NCI-H2107 treated with DMSO at 0.1 percent for 48 hours (cell line): ENCODE data around the gene SARDH.

Experiments used
- DNase-seq: peaks from one replicate; lab custom pipeline; 2025; ENCODE audit not compliant: unreplicated experiment; lab: John Stamatoyannopoulos, UW

The SARDH gene

DNA sequence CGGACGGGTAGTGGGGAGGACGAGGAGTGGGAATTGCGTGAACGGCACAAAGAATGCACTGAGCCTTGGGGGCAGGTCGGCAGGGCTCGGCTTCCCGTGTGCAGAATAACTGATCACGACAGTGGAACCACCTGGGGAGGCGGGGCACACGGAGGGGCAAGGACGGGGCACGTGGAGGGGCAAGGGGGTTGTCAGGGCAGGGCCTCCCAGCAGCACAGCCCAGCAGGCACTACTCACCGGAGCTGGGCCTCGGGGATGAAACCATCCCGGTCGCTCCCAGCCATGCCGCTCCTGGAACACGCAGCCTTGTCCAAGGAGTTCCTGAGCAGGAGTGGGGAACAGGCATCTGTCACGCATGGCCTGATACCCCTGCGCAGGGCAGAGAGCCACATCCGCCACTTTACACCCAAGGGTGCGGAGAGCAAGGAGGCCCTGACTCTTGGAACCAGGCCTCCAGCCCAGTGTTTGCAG, 33.4 kb downstream of the SARDH start:
- DNase-seq, result no peak

DNA sequence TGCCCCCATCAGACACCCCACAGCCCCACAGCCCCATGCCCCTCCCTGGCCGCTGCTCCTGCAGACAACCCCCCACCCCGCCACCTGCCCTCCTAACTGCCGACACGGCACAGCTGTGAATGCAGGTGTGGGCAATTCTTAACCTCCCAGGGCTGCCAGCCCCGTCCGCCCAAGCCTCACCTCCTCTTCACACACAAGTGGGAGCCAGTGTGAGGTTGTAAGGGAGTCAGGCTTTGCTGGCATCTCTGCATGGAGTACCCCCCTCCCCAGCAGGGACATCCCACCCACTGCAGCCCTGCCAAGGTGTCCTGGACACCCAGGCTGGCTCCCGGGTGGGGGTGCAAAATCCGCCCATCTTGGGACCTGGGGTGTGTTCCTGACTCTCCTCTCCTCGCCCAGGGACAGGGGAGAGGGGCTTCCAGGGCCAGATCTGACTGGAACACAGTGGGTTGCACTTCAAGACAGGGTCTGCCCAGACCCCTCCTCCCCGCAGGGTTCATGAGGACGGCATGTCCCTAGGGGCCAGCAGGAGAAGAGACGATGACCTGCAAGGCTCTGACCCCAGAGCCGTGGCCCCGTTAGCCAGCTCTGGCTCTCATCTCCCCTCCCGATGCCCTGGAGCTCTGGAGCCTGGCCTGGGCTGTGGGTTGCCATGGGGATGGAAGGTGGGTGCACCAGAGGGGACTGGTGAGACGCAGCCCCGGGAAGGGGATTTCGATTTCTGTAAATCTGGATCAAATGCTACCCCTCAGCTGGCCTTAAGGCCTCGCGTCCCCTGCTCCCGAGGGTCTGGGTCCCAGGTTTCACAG, 34.4 kb downstream of the SARDH start:
- DNase-seq, result peak; percentile 86

DNA sequence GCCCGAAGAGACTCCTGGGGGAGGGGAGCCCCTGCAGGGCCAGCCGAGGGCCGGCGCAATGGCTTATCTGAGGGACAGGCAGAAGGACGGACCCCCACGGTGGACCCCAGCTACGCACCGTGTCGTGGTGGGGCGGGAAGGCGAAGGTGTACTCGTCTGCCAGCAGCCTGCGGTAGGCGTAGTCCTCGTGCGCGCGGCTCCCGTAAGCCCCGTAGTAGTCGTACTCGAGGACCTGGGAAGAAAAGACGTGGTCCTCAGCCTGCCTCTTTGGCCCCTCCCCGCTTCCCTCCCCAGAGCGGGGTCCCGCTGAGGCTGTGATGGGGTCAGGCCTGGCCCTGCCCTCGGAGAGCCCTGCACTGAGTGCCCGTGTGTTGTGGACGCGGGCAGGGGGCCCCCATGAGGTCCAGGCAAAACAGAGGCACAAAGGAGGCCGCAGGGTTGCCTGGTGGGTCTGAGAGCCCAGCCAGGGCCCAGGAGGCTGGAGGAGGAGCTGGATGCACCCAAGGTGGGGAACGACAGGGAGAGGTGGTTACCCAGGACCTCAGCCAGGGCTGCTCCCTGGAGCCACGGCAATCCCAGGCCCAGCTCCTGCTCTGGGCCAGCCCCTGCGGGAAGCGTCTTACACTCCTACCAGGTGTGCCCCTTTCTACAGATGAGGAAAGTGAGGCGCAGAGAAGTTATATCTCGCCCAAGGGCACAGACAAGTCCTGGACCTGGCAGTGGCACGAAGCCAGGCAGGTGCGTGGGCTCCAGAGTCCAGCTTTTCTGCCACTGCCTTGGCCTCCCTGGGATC, 35.2 kb downstream of the SARDH start:
- peak; percentile 79 for DNase-seq

DNA sequence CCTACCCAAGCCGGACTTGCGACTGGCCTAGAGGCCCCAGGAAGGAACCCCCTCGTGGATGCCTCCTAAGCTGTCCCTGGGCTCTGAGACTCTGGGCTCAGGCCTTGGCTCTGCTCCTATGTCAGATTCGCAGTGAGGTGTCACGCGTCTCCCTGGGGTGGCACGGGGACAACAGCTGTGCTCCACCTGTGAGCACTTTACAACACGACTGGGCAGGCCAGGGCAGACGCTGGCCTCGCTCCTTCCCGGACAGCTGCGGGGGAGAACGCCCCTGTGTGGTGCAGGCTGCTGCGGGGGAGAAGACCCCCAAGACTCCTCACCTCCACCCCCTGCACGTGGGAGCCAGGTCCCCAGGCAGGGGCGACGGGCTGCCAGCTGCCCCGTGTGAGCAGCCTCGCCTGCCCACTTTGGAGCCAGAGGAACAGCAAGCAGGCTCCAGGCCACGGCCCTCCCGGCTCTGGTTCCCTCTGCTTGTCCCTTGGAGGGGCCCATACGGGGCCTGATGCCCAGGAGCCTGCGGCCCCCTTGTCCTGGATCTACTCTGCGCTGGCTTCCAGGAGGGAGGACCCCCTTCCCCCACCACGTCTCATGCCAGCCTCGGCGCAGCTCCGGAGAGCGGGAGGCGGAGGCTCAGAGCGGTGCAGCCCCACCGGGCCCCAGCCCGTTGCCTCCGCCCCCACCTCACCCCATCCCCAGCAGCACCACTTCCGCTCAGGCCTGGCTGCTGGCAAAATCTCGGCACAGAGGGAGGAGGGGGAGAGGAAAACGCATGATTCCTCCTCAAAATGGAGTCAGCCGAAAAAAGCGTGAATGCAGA, 36.0 kb downstream of the SARDH start:
- peak; percentile 58 for DNase-seq

DNA sequence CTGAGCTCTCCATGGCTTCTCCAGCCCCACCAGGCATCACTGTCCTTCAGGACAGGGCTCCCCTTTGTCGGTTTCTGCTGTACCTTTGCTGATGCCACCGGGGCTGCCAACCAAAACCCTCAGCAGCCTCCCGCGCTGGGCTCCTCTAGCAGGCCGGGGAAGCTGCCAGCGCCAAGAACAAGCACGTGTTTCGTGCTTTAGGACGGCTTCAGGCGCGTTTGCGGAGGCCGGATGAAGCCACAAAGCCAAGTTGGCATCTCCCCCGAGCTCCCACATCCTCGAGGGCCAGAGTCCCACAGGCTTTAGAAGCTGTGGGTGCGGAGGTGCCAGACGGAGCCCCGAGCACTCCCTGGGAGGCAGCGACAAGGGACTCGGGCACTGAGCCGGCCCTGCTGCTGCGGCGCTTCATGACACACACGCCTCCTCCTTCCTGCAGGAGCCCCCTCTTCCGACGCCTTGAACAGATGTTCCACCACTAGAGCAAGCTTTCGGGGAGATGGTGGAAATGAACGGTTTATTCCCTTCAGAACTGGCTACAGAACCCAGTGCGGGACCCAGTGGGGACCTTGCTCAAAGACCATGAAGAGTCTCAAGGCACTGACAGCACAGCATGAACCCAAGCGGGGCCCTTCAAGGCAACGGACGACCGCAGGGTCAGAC, 36.7 kb downstream of the SARDH start:
- peak; percentile 31 for DNase-seq

DNA sequence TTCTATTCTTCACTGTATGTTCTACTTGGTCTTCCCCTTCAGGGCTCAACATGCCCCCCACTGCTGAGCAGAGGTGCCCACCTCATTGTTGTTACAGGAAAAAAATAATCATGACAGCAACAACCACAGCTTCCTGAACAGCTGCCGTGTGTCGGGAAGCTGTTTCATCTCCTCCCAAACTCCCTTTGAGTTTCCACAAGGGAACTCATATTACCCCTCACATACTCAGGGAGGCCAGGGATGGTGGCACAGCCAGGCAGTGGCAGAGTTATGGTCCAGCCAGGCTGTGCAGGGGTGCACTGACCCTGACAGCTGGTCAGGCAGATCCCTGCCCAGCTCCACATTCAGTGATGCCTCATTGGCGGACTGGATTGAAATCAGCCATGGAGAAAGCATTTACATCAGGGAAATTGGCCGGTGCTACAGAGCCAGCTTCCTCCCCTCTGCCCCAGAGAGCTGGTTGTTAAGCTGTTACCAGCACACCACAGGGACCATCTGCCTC, 37.3 kb downstream of the SARDH start:
- no peak for DNase-seq

DNA sequence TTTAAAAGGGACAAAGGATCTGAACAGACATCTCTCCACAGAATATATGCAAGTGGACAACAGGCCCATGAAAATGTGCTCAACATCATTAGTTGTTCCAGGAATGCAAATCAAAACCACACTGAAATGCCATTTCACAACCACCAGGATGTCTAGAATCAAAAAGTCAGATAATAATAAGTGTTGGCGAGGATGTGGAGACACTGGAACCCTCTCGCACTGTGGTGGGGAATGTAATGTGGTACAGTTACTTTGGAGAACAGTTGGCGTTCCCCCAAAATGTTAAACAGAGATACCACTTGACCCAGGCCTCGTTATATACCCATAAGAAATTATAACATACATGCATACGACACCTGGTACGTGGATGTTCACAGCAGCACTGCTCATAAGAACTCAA, 38.6 kb downstream of the SARDH start:
- DNase-seq, result no peak

DNA sequence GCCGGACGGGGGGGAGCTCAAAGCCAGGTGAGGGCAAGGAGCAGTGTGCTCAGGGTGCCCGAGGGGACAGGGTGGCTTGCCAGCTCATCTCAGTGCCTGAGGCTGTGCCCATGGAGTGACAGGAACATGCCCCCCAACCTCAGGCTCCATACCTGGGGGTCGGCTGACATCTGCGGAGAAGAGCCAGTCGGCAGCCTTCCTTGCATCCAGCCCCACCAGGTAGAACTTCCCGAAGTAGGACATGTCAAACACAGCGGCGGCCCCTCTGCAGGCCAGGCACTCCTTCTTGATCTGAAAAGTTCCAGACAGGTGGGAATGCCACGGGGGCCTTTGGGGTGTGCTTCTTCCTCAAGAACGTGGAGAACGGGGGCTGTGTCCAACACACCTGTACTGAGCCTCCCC, 42.1 kb downstream of the SARDH start:
- no peak for DNase-seq

DNA sequence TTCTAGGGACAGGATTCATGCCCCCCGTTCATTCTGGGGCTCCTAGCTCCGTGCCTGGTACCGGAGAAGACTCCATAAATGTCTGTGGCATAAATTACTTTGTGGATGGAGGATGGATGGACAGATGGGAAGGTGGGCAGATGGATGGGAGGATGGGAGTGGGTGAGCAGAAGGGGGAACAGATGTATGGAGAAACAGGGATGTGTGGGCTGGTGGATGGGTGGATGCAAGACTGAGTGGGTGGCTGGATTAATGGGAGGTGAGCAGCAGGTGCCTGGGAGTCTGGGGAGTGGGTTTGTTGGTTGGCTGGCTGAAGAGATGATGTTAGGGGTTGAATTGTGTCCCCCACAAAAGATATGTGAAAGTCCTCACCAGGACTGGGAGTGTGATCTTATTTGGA, 43.5 kb downstream of the SARDH start:
- no peak for DNase-seq

DNA sequence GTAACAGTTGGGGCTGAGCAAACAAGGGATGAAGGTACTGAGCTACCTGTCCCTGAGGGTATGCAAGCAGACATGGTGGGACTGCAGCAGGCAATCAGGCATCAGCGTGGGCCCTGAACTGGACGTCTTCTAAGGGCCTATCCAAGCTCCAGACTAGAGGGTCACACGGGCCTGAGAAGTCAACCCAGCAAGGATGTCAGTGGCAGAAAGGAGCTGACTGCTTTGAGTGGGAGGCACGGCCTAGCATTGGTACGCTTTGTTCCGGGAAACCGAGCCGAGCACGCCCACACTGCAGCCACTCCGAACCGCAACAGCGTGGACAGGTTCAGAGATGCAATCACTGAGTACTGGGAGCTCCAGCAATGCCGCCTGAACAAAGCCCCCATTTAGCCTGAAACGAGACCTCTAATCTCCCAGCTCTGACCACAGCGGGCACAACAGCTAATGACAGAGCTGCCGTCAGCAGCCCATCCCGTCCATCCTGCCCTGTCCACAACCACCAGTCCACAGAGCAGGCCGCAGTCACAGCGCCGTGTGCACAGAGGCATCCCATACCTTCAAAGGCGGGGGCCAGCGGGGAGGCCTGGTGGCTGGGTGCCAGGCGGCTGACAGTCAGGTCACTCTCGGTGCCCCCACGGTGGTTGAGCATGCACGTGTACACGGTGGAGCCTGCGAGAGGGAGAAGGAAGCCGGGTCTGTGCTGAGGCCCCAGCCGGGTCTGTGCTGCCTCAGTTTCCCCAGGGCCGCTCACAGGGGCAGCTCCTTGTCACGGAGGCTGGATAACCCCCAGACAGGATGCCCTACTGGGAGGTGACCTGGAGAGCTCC, 44.2 kb downstream of the SARDH start:
- no peak for DNase-seq

DNA sequence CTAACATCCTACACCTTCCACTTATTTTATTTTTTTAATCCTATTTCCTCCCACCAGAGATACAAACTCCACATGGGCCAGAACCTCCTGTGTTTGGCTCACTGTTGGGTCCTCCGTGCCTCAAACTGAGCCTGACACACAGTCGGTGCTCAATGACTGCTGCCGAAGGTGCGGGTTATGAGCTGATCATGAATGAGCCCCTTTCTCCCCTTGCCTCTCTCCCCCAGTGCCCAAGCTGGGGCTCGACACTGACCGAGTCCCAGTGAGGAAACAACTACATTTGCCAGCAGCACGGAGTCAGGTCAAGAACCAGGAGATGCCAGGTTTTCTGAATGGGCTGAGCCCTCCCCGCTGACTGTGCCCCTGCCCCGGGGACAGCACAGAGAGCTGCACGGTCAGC, 45.0 kb downstream of the SARDH start:
- no peak for DNase-seq

DNA sequence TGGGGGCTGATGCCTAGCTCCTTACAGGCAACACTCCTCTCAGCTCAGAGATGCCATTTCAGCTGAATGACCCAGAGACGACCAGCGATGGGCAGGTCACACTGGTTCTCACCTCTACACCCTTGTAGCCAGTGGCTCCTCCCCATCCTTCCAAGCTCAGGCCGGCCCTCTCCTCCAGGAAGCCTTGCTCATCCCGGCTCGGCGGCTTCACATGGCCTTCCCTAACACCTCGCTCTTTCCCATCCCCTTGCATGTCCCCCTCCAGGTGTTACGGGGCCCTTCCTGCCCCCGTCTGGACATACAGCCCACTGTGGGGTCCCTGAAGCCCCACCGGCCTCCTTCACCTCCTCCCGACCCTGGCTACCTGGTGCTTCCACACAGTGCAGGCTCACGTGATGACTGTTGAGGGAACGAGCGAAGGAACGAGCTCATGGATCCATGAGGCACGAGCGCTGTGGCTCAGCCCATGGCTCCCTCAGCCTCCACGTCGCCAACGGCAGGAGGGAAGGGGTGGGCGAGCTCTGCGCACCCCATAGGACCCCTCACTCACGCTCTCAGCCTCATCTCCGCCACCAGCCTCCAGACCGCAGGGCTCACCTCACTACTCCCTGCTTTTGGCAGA, 45.7 kb downstream of the SARDH start:
- DNase-seq, result no peak

DNA sequence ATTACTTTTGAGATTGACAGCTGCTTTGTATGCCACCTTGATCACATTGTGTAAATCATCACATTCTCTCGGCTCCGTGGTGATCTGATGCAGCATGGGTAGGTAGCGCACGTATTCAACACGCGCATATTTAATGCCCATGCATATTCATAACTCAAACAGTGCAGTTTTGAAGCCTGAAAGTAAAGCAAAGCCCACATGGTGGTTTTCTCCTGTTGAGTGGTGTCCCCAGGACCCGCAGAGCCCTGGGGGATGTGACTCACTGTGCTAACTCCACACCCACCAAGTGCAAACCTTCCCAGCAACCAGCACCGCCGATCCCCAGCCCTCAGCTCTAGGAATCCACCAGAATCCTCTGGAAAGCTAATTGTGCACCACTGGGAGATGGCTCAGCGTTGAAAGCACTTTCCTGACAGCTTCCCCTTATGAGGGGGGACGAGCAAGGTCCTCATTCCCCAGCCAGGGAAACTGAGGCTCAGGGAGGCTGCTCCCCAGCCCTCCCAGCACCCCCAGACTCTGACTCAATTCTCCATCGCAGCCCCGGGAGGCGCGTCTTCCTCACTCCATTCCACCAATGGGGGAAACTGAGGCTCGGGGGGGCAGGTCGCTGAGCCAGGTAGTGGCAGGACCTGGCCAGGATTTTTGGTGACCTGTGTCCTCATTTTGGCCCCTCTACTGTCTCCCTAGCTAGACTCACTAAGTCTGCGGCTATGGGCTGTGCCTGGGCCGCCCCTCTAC, 46.4 kb downstream of the SARDH start:
- no peak for DNase-seq

DNA sequence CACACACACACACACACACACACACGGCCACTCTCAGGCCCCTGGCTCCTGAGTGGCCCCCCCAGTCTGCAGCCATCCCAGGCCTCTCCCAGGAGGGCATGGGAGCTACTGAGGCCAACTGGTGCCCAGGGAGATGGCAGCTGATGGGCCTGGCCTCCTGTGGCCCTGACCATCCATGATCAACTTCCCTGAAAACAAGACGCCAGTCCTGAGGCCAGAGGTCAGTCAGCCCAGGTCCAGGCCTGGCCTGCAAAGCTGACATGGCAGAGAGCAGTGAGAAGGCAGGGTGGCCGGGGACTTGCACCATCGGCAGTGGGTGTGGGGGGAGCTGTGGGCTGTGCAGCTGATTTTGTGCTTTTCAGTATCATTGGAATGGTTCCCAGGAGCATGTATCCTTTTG, 47.0 kb downstream of the SARDH start:
- DNase-seq, result no peak

DNA sequence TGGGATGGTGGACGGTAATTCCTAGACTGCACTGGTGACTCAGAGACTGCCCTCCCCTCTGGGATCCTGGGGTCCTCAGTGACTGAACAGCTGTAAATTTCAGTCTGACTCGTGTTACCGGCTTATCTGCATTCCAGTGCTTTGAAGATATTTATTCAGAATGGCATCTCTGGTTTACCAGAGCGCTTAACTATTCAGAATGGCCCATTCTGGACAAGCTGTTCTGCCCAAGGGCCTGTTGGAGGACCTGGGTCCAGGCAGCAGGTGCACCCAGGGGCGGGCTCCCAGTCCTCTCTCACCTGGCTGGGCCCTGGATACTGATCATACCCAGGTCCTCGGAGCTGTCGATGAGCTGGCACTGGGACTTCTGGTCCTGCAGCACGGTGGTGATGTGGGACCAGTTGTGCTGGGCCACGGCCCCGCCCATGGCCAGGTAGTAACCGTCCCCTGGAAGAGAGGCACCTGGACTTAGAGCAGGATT, 48.0 kb downstream of the SARDH start:
- DNase-seq, result no peak

DNA sequence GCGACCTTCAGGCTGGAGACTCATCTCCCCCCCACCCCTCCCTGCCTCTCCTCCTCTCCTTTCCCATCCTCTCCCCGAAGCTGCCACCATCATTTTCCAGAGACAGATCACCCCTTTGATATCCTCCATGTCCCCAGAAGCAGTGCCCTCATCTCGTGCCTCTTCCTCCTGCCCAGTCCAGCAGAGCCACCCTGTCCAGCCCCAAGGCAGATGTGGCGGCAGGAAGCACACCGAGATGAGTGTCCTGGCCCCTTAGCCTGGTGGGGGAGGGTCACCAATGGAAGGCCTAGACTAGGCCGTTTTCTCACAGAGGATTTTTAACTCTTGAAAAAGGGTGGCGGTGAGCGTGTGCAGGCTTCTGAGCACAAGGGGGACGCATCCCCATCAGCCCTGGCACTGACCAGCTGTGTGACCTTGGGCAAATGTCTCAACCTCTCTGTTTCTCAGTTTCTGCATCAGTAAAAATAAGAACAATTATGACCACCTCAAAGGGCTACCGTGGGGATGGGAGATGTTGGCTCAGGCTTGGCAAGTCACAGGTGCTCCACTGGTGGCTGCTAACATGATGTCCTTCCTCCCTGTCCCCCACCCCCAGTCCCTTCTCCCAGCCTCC, 48.9 kb downstream of the SARDH start:
- DNase-seq, result no peak

DNA sequence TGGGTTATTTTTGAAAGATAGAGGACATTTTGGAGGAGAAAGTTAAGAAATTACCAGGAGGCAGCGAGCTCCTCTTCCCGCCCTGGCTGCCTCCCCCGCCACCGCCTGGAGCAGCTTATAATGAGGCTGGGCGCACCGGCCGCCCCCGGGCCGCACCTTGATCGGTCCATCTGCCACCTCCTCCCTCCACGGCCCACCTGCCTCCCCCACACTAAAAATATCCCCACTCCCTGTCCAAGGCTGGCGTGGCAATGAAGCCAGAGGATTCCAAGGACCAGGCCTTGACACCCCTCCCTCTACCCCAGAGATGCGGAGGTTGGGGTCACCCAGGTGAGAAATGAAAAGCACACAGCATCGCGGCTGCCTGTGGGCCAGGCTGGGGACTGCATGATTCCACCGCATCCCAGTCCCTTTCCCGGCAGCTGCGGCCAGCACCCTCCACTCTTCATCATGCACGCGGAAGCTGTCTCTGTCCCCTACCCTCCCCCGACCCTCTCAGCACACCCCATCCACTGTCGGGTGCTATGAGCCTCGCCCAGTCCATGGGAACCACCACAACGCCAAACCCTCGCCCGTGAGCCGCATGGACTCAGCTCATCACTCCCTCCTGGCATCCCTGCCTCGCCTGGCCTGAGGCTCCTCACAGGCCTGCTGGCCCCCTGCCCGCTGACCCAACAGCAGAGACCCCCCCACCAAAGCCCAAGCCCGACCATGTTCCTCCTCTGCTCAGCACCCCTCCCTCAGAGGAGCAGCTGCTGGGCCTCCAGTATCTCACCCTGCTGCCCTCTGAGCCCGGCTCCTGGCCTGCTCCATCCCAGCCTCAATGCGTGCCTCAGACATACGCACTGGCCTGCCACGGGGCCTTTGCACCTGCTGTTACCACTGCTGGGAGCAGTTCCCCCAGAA, 50.0 kb downstream of the SARDH start:
- no peak for DNase-seq
